Common myeloid progenitor, CD34-positive (primary cell): Measurements from ENCODE around the gene OR2V1.
"Not testable (repeated sequence)": the region's sequence is repeated elsewhere in the genome, so short reads cannot be mapped to it uniquely, and the experiment has no call there.

ENCODE experiments used
- CTCF ChIA-PET: fragments of 350-600 bp; sonication (Branson Sonifier 250); formaldehyde crosslinking; loops from one replicate; lab custom pipeline; 2021; ENCODE audit warnings: antibody characterized with exemption; lab: Charles Lee
- POLR2A ChIA-PET: fragments of 350-600 bp; sonication (Branson Sonifier 250); formaldehyde crosslinking; loops from one replicate; lab custom pipeline; 2021; ENCODE audit warnings: antibody characterized with exemption; lab: Charles Lee
- DNase-seq, 3 donors: peaks; one replicate each; pipeline versions ENCODE4 v3.0.0 to v3.0.0-alpha.2; 2013
- H3K27ac ChIP-seq, 2 experiments: 1 replicate in 1 of 2; 2 replicates in 1 of 2; pipeline ENCODE4 v1.7.0; 2013; ENCODE audit warnings: inconsistent platforms in 2 of 2, low read length in 2 of 2, mild to moderate bottlenecking in 2 of 2, low read depth in 1 of 2, moderate library complexity in 1 of 2; ENCODE audit not compliant: severe bottlenecking in 2 of 2, insufficient read depth in 1 of 2, poor library complexity in 1 of 2
- H3K27me3 ChIP-seq, 5 experiments: replicated peaks in 2 of 5; 1 replicate in 3 of 5; 2 replicates in 2 of 5; pipeline versions ENCODE4 v1.6.1 to v1.7.0; 2013; ENCODE audit warnings: low read length in 4 of 5, mild to moderate bottlenecking in 2 of 5, moderate library complexity in 2 of 5, inconsistent platforms in 1 of 5; ENCODE audit not compliant: insufficient read depth in 5 of 5, control insufficient read depth in 4 of 5
- H3K36me3 ChIP-seq, 4 experiments: 1 replicate in 2 of 4; 2 replicates in 2 of 4; pipeline versions ENCODE4 v1.6.1 to v1.7.0; 2013; ENCODE audit warnings: low read length in 3 of 4, control low read depth in 1 of 4, mild to moderate bottlenecking in 1 of 4; ENCODE audit not compliant: control insufficient read depth in 4 of 4, insufficient read depth in 4 of 4
- H3K4me1 ChIP-seq, 4 experiments: 1 replicate in 3 of 4; 2 replicates in 1 of 4; pipeline versions ENCODE4 v1.6.1 to v1.7.1; 2013; ENCODE audit warnings: low read length in 3 of 4, mild to moderate bottlenecking in 3 of 4, control low read depth in 1 of 4, inconsistent platforms in 1 of 4, moderate library complexity in 1 of 4; ENCODE audit not compliant: control insufficient read depth in 4 of 4, insufficient read depth in 4 of 4; ENCODE audit errors: control extremely low read depth in 1 of 4
- H3K4me3 ChIP-seq, 7 experiments: 1 replicate in 4 of 7; 2 replicates in 3 of 7; pipeline versions ENCODE4 v1.5.1 to v1.7.0; 2013; ENCODE audit warnings: mild to moderate bottlenecking in 7 of 7, low read length in 6 of 7, moderate library complexity in 6 of 7, inconsistent platforms in 2 of 7, low read depth in 2 of 7, control low read depth in 1 of 7; ENCODE audit not compliant: insufficient read depth in 4 of 7, control insufficient read depth in 1 of 7; ENCODE audit errors: extremely low read depth in 1 of 7
- H3K9me3 ChIP-seq, 5 experiments: 1 replicate in 4 of 5; 2 replicates in 1 of 5; pipeline versions ENCODE4 v1.6.1 to v1.7.1; 2013; ENCODE audit warnings: low read length in 4 of 5, mild to moderate bottlenecking in 2 of 5, inconsistent platforms in 1 of 5, low read depth in 1 of 5, moderate library complexity in 1 of 5; ENCODE audit not compliant: control insufficient read depth in 4 of 5, insufficient read depth in 2 of 5; ENCODE audit errors: control extremely low read depth in 1 of 5
- WGBS: methylation state at CpG from one replicate; pipeline ENCODE4 v1.1.5; 2013; ENCODE audit not compliant: insufficient coverage; 5-methylcytosine and 5-hydroxymethylcytosine counted together

Gene OR2V1

DNA sequence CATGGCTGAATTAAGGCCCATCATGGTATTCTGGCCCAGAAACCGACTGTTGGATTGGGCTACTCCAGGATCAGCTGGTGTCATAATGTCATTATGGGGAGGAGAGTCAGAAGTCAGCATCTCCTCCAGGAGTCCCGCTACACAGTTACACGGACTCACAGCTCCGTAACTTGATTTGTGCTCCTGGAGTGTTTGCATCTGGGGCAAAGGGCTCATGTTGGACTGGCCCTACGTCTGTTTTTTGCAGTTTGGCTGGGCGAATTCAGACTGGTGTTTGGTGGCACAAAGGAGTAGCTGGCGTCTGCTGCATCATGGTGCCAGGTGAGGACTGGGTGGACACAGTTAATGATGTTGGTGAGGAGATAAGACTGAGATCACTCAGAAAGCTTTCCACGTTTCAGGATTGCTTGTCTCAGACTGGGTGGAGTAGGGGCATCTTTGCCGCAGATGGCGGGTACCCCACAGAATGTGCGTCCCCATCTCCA, 31.3 kb downstream of the OR2V1 start:
- Histone ChIP-seq H3K36me3 (no peaks in the 10 kb centered on the region), H3K27ac (no peak overlapping the region), H3K9me3 (peaks cover 0 to 2% (median 0%) of the 10 kb centered on the region in 5 experiments), H3K4me1 (peaks cover 0 to 8% (median 2%) of the 10 kb centered on the region in 4 experiments), H3K4me3 (no peak overlapping the region), H3K27me3 (peaks cover 3 to 32% (median 16%) of the 10 kb centered on the region in 5 experiments)
- no peak for DNase-seq
- ChIA-PET CTCF (interaction anchor here (0.9 to 1.5 kb wide), 4 partner anchors 8 to 231 kb away, joined by 3 read pairs; no protein-coding TSS in a partner anchor), POLR2A (no interaction called here)
- WGBS = 52% methylated on average over 8 of the region's 11 CpGs

DNA sequence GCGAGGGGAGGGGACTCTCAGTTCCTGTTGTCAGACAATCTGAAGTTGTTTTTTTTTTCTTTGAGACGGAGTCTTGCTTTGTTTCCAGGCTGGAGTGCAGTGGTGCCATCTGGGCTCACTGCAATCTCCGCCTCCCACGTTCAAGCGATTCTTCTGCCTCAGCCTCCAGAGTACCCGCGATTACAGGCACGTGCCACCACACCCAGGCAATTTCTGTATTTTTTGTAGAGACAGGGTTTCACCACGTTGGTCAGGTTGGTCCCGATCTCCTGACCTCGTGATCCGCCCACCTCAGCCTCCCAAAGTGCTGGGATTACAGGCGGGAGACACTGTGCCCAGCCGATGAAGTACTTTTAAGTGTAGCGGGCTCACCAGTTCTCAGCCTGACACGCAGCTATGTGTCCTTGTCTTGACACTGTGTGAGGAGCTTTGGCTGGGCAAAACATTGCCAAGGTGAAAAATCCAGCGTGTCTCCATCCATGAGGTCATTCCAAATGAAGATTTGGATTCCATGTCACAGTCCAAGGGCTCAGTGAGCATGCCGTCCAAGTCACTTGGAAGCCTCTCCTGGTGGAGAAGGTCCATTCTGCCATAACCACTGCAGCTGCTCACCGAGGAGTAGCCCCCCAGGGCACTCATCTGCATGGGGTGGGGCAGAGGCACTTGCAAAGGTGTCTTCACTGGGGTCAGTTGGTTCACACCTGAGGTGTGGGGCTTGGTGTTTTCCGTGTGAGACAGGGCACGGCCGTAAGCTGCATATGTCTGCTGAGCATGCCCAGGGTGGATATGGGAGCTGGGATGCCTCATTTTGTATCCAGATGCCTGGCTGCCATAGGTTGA, 32.0 kb downstream of the OR2V1 start:
- H3K4me3 ChIP-seq = no peak overlapping the region
- no peak overlapping the region for H3K27ac ChIP-seq
- H3K4me1 ChIP-seq = peaks cover 0 to 4% (median under 1%) of the 10 kb centered on the region in 4 experiments
- peak in 2 of 3 donors; percentile 50 to 63 for DNase-seq
- peaks cover 3 to 26% (median 13%) of the 10 kb centered on the region in 5 experiments for H3K27me3 ChIP-seq
- WGBS = 21% methylated on average over 17 of the region's 22 CpGs
- no peaks in the 10 kb centered on the region for H3K36me3 ChIP-seq
- ChIA-PET CTCF (interaction anchor here (0.9 to 1.5 kb wide), 4 partner anchors 9 to 230 kb away, joined by 3 read pairs; no protein-coding TSS in a partner anchor), POLR2A (no interaction called here)
- H3K9me3 ChIP-seq = peaks cover 0 to 2% (median 0%) of the 10 kb centered on the region in 5 experiments

DNA sequence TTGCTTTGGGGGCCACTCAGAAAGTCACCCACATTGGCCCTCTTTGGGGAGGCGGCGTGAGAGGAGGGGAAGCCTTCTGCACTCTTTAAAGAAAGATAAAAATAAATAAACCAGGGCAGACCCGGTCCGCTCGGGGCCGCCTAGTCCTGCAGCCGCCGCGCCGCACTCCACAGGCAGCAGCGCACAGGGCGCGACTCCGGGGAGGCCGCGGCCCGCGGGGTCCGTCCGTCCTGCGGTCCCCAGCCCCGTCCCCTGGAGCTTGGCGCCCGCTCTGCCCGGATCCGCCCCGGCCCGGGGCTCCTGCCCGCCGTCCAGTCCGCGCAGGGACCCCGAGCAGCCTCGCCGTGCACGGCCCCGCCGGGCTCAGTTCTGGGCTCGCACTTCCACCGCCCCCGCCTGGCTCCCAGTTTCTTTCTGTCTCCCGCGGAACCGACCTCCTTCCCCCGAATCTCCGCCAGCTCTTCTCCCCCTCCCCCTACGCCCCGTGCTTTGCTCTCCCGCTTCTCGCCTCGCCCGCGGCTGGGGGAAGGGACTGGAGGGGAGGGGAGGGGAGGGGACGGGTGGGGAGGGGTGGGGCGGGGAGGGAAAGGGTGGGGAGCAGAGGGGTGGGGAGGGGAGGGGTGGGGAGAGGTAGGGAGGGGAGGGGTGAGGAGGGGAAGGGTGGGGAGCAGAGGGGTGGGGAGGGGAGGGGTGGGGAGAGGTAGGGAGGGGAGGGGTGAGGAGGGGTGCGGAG, 33.0 kb downstream of the OR2V1 start:
- POLR2A ChIA-PET, H3K9me3 ChIP-seq, H3K4me1 ChIP-seq, H3K36me3 ChIP-seq, H3K27ac ChIP-seq, DNase-seq, CTCF ChIA-PET, H3K4me3 ChIP-seq: not testable (repeated sequence)
- no CpG with 5 or more reads among the region's 56 CpGs for WGBS
- H3K27me3 ChIP-seq = peaks cover 3 to 30% (median 16%) of the 10 kb centered on the region in 5 experiments

DNA sequence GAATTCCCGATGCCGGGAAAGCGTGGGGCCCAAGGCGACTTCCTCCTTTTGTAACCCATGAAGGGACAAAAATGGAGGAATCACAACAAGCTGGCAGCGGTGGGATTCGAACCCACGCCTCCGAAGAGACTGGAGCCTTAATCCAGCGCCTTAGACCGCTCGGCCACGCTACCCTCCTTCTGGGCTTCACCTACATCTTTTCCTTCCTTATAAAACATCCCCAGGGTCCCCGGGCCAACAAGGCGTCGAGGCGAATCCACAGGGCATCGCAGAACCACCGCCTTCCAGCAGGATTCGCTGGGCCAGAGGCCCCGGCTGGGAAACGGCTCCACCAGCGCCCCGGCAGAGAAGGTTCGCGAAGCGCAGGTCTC, 33.6 kb downstream of the OR2V1 start:
- H3K4me1 ChIP-seq, H3K9me3 ChIP-seq, CTCF ChIA-PET, H3K36me3 ChIP-seq, H3K4me3 ChIP-seq, H3K27ac ChIP-seq, DNase-seq, POLR2A ChIA-PET: not testable (repeated sequence)
- WGBS = no CpG with 5 or more reads among the region's 26 CpGs
- H3K27me3 ChIP-seq = peaks cover 3 to 34% (median 18%) of the 10 kb centered on the region in 5 experiments

DNA sequence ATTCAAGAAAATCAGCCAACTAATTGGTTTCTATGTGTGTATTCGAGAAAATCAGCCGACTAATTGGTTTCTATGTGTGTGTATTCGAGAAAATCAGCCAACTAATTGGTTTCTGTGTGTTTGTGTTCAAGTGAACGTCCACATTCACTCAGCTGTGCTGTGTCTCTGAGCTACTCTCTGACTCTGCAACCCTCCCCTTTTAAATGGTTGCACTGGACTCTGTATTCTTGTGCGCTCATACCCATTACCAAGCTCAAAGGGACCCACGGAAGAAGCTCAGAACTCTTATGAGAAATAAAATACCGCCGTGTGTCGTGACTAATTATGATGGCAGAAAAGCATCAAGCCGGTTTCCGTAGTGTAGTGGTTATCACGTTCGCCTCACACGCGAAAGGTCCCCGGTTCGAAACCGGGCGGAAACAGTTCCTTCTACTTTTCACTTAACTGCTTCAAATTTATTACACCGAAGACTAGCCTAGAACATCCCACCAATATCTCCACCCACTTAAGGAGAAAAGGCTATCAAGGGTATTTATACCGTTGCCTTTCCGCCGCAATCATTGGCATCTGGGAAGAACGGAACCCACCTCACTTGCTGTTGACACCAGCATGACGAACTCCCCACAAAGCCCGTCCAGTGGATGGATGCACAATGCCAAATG, 34.1 kb downstream of the OR2V1 start:
- H3K27ac ChIP-seq, POLR2A ChIA-PET, H3K4me1 ChIP-seq, H3K36me3 ChIP-seq, H3K4me3 ChIP-seq, DNase-seq, H3K9me3 ChIP-seq, CTCF ChIA-PET: not testable (repeated sequence)
- peaks cover 3 to 38% (median 21%) of the 10 kb centered on the region in 5 experiments for H3K27me3 ChIP-seq
- no CpG with 5 or more reads among the region's 26 CpGs for WGBS

DNA sequence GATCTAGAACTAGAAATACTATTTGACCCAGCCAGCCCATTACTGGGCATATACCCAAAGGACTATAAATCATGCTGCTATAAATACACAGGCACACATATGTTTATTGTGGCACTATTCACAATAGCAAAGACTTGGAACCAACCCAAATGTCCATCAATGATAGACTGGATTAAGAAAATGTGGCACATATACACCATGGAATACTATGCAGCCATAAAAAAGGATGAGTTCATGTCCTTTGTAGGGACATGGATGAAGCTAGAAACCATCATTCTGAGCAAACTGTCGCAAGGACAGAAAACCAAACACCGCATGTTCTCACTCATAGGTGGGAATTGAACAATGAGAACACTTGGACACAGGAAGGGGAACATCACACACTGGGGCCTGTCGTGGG, 35.8 kb downstream of the OR2V1 start:
- POLR2A ChIA-PET, H3K27ac ChIP-seq, H3K4me1 ChIP-seq, DNase-seq, CTCF ChIA-PET, H3K4me3 ChIP-seq, H3K9me3 ChIP-seq, H3K36me3 ChIP-seq: not testable (repeated sequence)
- H3K27me3 ChIP-seq = peaks cover 3 to 33% (median 19%) of the 10 kb centered on the region in 5 experiments
- WGBS = no CpG with 5 or more reads among the region's 3 CpGs
